Keratinocyte (primary cell): Measurements from ENCODE around the gene RPUSD4. TPM values are rescaled to one million over a fixed set of nuclear protein-coding genes. Genes with fewer than 3 reads are reported as not detected.

Experiments used
- DNase-seq: peaks from one replicate; pipeline ENCODE4 v3.0.0-alpha.2; 2011; ENCODE audit warnings: low read depth, missing footprints, low spot score
- FAIRE-seq: peaks from 2 replicates; lab custom pipeline; 2011; peaks lifted over from hg19 to GRCh38; lab: Jason Lieb, UNC
- H2AFZ ChIP-seq: 2 replicates; pipeline ENCODE4 v1.6.0; 2012; ENCODE audit warnings: low read length, control low read depth, inconsistent platforms; ENCODE audit not compliant: control insufficient read depth
- H3K27ac ChIP-seq: 2 replicates; pipeline ENCODE4 v1.5.1; 2011; ENCODE audit warnings: low read length; ENCODE audit not compliant: control insufficient read depth, insufficient read depth
- H3K27me3 ChIP-seq: 3 replicates; pipeline ENCODE4 v1.6.0; 2011; ENCODE audit warnings: low read length; ENCODE audit not compliant: control insufficient read depth, insufficient read depth; ENCODE audit errors: extremely low read depth
- H3K36me3 ChIP-seq, 2 experiments: 2 replicates in 1 of 2; 3 replicates in 1 of 2; pipeline ENCODE4 v1.5.1; 2011; ENCODE audit warnings: low read length in 2 of 2, mild to moderate bottlenecking in 1 of 2; ENCODE audit not compliant: control insufficient read depth in 2 of 2, insufficient read depth in 2 of 2; ENCODE audit errors: extremely low read depth in 1 of 2
- H3K4me1 ChIP-seq: 3 replicates; pipeline ENCODE4 v1.5.1; 2011; ENCODE audit warnings: low read length; ENCODE audit not compliant: control insufficient read depth, insufficient read depth; ENCODE audit errors: extremely low read depth
- H3K4me2 ChIP-seq: 3 replicates; pipeline ENCODE4 v1.6.0; 2011; ENCODE audit warnings: low read depth, low read length; ENCODE audit not compliant: control insufficient read depth, insufficient read depth; ENCODE audit errors: extremely low read depth
- H3K4me3 ChIP-seq, 3 experiments: fragments of 200-600 bp in 1 of 3; sonication (generic) in 1 of 3; 2 replicates in 2 of 3; 3 replicates in 1 of 3; pipeline ENCODE4 v1.5.1; 2011 to 2016; ENCODE audit warnings: low read length in 3 of 3, mild to moderate bottlenecking in 3 of 3, control low read depth in 2 of 3, inconsistent platforms in 1 of 3, low read depth in 1 of 3, mixed read lengths in 1 of 3, mixed run types in 1 of 3, moderate library complexity in 1 of 3; ENCODE audit not compliant: control insufficient read depth in 2 of 3, insufficient read depth in 2 of 3; ENCODE audit errors: extremely low read depth in 1 of 3
- H3K79me2 ChIP-seq: 2 replicates; pipeline ENCODE4 v1.6.0; 2012; ENCODE audit warnings: low read length; ENCODE audit not compliant: control insufficient read depth, insufficient read depth
- H3K9ac ChIP-seq: 3 replicates; pipeline ENCODE4 v1.6.0; 2011; ENCODE audit warnings: low read length; ENCODE audit not compliant: control insufficient read depth, insufficient read depth; ENCODE audit errors: extremely low read depth
- H3K9me1 ChIP-seq: 3 replicates; pipeline ENCODE4 v1.6.0; 2011; ENCODE audit warnings: low read length; ENCODE audit not compliant: control insufficient read depth, insufficient read depth; ENCODE audit errors: extremely low read depth
- H3K9me3 ChIP-seq: 2 replicates; pipeline ENCODE4 v1.5.1; 2012; ENCODE audit warnings: low read depth, low read length; ENCODE audit not compliant: control insufficient read depth
- H4K20me1 ChIP-seq: 3 replicates; pipeline ENCODE4 v1.6.0; 2011; ENCODE audit warnings: low read length; ENCODE audit not compliant: control insufficient read depth, insufficient read depth; ENCODE audit errors: extremely low read depth
- EZH2 ChIP-seq: IDR thresholded peaks from one replicate; pipeline ENCODE4 v1.6.1; 2012; ENCODE audit warnings: inconsistent platforms, mild to moderate bottlenecking, low read length, moderate library complexity
- dilution Hi-C: fragments of 300-500 bp; cut with MboI; formaldehyde crosslinking; loops from one replicate; pipeline ENCODE4 v1.7.0; 2020; ENCODE audit warnings: low sequenced_read_pairs; ENCODE audit not compliant: extremely low pct_ligation_motif_present
- polyA plus RNA-seq, 5 experiments: library from polyadenylated mRNA; depleted of rRNA in 3 of 5; stranded (reverse) in 3 of 5; stranded (forward) in 1 of 5; unstranded in 1 of 5; fragments of >200 nt; gene quantifications; 1 replicate in 1 of 5; 2 replicates in 3 of 5; 3 replicates in 1 of 5; pipeline versions ENCODE4 v1.2.1 to v1.2.3, GENCODE V29; 2011 to 2012; ENCODE audit warnings: missing spikeins in 2 of 5, low read depth in 1 of 5, low replicate concordance in 1 of 5
- TF ChIP-seq, protein P1 (sequence below), 3 experiments: IDR thresholded peaks in 1 of 3; conservative IDR thresholded peaks in 1 of 3; optimal IDR thresholded peaks in 1 of 3; 2 replicates in 2 of 3; 3 replicates in 1 of 3; pipeline versions ENCODE3 to v1.5.1; 2011; ENCODE audit warnings: low read length in 3 of 3, mild to moderate bottlenecking in 3 of 3, moderate library complexity in 2 of 3, control low read depth in 1 of 3, inconsistent platforms in 1 of 3; ENCODE audit not compliant: insufficient read depth in 2 of 3; ENCODE audit errors: extremely low read depth in 1 of 3

Gene RPUSD4
- polyA plus RNA-seq, 1 donor (not counting 4 experiments of a cell fraction or from before 2014, with no cell fraction given), result 23.8 TPM

DNA sequence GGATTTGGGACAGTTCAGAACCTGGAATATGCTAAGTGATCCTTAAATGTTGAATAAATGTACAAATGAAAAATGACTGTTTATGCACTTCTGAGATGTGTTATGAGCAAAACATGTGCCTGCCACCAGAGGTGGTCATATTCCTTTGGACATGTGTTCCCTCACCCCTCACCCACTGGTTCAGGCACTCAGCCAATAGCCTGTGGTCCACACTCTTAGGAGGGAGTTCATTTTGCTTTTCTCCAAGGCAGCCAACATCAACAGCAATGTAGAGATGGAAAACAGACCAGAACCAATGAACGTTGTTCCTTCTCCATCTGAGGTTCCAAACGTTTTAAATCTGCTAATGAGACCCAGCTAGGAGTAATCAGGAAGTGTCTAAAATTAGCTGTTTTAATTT lies 44.0 kb downstream of the RPUSD4 start:
- Histone ChIP-seq H3K36me3 (no peaks in the 10 kb centered on the region), H3K9me1 (no peaks in the 10 kb centered on the region), H3K79me2 (no peaks in the 10 kb centered on the region), H3K4me3 (no peak overlapping the region), H4K20me1 (no peaks in the 10 kb centered on the region), H3K27ac (no peak overlapping the region), H3K4me2 (no peak overlapping the region), H3K27me3 (no peaks in the 10 kb centered on the region), H2AFZ (no peak overlapping the region), H3K4me1 (peaks cover 7% of the 10 kb centered on the region), H3K9ac (no peak overlapping the region), H3K9me3 (no peaks in the 10 kb centered on the region)
- FAIRE-seq (no peak), DNase-seq (no peak)
- dilution Hi-C loops, result no loop called here
- TF ChIP-seq, protein P1, sequence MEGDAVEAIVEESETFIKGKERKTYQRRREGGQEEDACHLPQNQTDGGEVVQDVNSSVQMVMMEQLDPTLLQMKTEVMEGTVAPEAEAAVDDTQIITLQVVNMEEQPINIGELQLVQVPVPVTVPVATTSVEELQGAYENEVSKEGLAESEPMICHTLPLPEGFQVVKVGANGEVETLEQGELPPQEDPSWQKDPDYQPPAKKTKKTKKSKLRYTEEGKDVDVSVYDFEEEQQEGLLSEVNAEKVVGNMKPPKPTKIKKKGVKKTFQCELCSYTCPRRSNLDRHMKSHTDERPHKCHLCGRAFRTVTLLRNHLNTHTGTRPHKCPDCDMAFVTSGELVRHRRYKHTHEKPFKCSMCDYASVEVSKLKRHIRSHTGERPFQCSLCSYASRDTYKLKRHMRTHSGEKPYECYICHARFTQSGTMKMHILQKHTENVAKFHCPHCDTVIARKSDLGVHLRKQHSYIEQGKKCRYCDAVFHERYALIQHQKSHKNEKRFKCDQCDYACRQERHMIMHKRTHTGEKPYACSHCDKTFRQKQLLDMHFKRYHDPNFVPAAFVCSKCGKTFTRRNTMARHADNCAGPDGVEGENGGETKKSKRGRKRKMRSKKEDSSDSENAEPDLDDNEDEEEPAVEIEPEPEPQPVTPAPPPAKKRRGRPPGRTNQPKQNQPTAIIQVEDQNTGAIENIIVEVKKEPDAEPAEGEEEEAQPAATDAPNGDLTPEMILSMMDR (optimal IDR thresholded peaks at IDR 0.05 in 1 of 3, IDR thresholded peaks at IDR 0.05 in 1 of 3, conservative IDR thresholded peaks at IDR 0.05 in 1 of 3; ENCODE audit: extremely low read depth in 1 of 3, insufficient read depth in 2 of 3, low read length in 3 of 3), result no peak
- TF ChIP-seq EZH2, result no peak

DNA sequence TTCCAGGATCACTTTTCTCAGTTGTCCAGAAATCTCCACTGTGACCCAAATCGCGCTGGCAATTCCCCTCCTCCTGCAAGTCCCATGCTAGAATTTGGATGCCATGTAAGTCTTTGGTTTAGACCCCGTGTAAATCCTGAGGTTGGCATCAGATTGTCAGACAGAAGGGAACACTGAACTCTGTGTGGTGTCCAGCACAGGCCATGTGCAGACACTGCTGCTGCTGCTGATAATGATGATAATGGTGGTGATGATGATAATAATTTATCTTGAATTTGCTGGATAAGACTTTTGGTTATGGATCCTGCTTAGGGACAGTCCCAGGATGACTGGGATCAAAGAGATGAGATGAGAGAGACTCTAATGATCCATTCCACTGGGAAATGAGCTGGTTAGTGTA lies 45.0 kb downstream of the RPUSD4 start:
- Histone ChIP-seq H3K9me1 (no peaks in the 10 kb centered on the region), H3K4me3 (no peak overlapping the region), H3K9me3 (no peaks in the 10 kb centered on the region), H3K4me1 (peaks cover 7% of the 10 kb centered on the region), H3K27me3 (no peaks in the 10 kb centered on the region), H3K79me2 (no peaks in the 10 kb centered on the region), H3K4me2 (no peak overlapping the region), H4K20me1 (no peaks in the 10 kb centered on the region), H3K27ac (no peak overlapping the region), H3K36me3 (no peaks in the 10 kb centered on the region), H2AFZ (no peak overlapping the region), H3K9ac (no peak overlapping the region)
- no peak for TF ChIP-seq EZH2
- TF ChIP-seq, protein P1 (optimal IDR thresholded peaks at IDR 0.05 in 1 of 3, IDR thresholded peaks at IDR 0.05 in 1 of 3, conservative IDR thresholded peaks at IDR 0.05 in 1 of 3; ENCODE audit: extremely low read depth in 1 of 3, insufficient read depth in 2 of 3, low read length in 3 of 3), result no peak
- no peak for DNase-seq
- dilution Hi-C loops, result no loop called here
- FAIRE-seq, result no peak
